Raji (cell line): Measurements from ENCODE around the gene SKIDA1.

Source experiments
- POLR2A ChIP-seq: IDR thresholded peaks from 2 replicates; pipeline ENCODE4 v1.6.1; 2011; ENCODE audit warnings: low read depth, low read length, control low read depth; ENCODE audit not compliant: insufficient read depth

Gene SKIDA1

DNA sequence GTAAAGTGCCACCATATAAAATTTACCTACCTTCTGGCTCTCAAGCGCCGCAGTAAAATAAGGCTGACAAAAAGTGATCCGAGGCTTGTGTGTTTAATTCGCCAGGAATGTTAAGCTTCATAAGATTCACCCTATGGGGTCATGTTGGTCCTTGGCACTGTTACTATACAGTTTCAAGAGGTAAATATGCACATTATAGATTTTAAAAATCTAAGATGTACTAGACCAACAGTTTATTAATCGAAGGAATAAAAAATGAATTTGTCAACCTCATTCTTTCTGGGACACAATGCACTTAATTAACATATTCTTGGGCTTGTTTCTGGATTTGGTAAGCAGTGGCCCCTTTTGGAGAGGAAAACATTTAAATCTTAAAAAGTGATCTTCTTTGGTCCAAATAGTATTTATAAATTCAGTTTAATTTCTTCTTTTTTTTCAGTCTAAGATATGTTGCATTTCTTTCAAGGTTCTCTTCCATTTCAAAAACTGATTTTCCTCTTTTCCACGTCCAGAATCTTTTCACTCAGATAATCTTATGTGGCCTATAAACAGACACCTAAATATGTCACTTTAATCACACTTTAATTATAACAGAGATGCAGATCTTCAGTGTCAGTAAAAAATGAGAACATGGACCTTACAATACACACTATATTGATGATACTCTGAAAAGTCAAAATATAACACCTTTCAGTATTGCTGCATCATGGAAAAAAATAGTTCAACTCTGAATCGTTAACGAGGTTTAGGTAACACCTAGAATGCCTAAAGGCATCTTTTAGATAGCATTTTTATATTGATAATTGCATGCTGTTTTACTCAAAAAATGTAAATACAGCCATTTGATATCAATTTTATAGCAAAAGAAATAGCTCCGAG, 3.8 kb upstream of the SKIDA1 start:
- TF ChIP-seq POLR2A: no peak

DNA sequence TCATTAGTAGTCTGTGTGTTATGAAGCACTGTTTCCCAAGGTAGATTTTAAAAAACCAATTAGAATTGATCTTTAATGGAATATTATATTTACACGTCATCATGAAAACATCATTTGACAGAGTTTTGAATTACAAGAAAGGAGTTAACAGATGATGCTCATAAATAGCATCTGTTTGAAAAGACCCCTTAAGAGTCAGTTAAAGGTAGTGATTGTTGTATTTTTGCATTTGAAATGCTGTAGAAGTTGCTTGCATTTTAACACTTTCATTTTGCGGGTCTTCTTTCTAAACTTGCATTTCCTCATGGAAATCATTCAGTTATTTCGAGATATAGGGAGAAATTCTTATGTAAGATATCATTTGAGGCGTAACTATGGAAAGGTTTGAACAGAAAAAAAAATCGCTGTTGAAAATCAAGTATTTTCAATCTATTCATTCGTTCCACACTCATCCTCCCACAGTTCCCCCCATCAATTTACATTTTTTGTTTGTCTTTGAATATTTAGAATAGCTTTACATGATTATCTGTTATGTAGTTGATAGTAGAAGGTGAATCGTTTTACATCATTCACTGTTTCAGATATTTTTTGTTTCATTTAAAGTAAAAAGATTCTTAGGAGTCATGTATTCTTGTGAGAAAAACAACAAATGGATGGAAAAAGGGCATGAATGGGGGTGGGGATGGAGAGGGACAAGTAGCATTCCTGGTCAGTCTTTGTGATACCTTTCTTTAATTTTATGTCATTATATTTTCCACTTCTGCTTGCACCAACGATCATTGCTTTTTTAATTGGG, 3.0 kb upstream of the SKIDA1 start:
- no peak for TF ChIP-seq POLR2A

DNA sequence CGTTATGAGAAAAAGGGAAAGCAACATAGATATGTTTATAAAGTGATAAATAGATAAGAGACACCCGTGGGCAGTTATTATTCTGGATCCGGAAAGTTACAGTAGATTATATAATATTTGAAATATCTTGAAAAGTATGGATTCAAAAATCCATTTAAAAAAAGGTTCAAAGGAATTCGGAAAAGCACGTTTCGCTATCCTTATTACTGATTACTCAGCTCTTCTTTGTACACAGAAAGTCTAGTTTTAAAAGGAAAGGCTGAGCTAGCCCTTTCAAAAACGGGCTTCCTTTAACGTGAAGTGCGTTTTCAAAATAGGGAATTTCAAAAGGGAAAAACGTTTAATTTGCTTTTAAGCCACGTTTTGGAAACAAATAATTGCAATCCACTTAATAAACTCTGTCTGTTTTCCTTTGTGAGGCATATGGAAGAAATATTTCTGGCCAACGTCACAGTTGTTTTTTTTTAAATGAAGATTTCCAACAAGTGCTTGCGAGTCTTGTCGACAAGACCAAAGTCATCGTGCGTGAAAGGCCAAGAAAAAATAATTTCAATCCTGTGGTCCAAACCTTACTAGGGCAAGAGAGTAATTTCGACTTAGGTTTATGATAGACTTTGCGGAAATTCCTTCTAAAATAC, 2.2 kb upstream of the SKIDA1 start:
- no peak for TF ChIP-seq POLR2A

DNA sequence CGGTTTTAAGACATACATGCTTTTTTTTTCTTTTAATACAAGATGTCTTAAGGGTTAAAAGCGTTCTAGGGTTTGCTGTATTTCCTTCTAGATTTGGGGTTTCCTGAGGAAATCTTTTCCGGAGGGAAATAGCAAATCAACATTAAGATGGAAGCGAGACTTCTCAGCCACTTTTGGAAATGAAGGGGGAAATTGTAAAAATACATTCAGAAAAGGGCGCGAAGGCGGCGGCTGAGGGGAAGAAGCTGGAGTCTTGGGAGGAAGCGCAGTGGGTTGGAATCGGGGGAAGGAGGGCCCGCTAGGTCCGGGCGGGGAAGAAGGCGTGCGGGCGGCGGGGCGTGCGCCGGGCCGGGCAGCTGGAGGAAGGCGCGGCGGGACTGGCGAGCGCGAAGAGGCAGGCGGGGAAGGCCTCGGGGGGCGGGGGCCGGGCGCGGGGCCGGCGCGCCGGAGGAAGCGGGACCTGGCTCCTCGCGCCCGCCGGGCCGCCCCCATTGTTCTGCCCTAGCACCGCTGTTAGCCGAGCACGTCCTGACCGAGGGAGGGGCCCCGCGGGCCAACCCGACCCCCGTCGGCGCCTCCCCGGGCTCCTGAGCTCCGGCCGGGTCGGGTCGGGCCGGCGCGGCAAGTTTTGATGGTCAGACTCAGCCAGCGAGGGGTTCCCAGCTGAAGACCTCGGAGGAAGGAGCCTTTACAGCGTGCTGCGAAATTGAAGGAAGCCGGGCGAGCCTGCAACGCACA, 1.5 kb upstream of the SKIDA1 start:
- TF ChIP-seq POLR2A: no peak

DNA sequence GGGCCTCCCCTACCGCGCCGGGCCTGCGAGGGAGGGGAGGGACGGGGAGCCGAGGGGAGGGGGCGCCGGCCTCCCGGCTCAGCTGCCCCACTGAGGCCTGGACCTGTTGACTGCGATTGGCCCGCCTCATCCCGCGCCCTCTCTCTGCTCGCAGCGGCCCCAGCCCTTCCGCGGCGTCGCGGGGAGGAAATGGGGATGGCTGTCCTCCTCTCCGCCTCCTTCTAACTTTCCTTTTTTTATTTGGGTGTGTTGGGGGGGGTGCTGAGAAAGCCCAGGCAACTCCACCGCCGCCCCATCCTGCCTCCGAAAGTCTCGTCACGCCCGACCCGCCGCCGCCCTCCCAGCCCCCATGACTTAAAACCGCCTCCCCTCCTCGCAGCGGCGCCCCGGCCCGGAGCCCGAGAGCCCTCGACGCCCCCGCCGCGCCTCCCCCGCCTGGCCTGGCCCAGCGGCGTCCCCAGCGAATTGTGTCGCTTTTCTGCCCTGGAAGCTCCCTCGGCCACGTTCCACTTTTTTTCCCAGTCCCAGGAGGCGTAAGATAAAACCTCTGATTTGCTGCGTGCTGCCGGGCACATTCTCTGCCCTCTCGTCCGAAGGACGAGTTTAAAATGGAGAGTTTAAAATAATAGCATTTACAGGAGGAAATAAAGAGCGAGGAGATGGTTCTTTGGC, 842 bp upstream of the SKIDA1 start:
- TF ChIP-seq POLR2A: peak; percentile 13; the same call in 1 of the 2 replicates

DNA sequence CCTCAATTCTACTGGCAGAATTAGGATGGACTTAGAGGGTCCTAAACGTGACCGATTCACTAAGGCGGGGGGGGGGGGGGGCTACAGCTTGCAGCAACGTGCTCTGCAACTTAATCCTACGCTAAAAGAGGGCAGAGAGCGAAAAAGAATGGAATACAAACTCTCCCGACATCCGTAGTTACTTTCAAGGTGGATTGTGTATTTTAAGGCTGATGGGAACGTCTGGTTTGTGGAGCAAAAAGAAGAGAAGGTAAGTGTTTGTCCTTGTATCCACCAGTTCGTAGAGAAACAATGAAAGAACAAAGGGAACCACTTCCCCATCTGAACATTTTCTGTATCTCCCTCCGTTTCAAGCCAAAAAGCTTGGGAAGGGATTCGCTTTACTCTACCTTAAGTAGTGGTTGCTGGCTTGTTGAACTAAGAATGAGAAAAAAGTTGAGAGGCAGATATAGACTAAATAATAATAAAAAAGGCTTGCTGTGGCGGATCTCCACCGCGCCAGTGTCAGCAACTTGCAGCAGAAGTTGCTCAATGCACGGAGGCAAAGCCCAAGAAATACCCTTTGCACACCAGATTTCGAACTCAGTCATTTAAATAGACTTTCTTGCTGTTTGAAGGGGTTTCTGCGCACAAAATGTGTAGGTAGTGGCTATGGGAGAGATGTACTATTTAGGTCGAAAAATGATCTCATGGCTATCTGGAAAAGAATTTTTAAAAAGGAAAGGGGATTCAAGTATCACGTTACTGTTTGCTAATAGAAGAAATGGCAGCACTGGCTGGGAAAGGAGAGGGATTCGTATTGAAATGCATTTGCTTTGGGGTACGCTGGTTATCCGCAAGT, 736 bp downstream of the SKIDA1 start:
- TF ChIP-seq POLR2A: no peak

DNA sequence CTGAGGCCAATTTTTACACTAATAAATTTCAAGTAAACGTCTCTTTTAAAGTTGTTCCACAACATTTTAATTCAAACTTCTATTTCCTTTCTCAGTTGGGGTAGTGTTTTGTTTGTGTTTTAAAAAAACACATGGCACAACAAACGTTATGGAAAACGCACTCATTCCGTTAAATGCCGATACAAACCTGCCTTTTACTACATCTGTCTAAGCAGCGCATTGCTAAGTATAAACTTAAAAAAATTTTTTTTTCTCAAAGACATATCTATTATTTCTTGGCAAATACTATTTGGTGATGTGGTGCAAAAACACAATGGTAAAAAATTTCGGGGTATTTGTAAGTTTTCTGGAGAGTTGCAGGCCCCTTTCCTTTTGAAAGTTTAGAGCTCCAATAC, 1.4 kb downstream of the SKIDA1 start:
- no peak for TF ChIP-seq POLR2A

DNA sequence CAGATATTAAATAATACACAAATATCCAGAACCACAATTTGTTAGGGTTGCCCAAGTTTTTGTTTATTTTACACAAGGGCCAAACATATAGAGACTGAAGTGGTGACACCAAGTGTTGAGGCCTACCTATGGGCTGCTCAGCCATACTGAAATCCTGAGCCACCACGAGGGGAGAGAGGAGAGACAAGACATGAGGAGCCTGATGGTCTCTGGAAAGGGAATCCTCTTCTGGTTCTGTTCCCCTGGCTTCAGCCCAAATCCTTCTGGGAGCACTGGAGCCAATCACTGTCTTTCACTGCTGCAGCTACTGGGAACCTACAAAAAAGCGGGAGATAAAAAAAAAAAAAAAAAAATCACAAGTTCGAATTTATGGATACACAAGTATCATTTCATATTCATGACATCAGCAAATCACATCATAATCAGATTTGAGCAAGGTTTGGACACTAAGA, 1.9 kb downstream of the SKIDA1 start:
- no peak for TF ChIP-seq POLR2A

DNA sequence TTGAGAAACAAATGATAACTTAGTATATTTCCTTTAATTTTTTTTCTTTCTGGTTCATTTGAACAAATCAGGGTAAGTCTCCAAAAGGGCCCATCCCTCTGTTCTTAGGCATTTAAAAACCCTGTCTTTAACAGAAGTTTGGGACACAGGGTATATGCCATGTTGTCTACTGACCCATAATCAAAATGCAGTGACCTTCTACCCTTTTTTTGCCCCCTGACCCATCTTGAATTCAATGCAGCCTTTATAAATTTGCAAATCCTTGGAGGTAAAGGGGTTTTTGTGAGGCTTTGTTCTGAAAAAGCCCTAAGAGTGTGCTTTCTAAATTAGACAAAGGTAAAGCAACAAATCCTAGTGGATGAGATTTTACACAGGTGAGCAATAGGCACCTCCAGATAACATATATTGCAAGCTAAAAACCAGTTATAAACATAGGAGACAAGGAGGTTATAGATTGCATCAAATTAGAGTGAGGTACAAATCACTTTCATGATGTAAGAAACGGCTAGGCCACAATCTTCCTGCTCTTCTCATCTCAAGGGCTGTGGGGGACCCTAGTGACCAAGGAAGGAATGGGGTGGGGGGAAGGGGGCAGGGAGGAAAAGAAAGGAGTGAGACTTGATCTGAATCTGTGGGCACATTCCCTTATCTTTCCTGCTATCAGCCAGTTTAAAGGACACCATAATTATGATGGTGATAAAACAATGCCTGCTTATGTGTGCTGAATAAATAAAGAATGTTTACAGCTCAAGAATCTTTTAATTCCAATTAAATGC, 2.7 kb downstream of the SKIDA1 start:
- TF ChIP-seq POLR2A: no peak

DNA sequence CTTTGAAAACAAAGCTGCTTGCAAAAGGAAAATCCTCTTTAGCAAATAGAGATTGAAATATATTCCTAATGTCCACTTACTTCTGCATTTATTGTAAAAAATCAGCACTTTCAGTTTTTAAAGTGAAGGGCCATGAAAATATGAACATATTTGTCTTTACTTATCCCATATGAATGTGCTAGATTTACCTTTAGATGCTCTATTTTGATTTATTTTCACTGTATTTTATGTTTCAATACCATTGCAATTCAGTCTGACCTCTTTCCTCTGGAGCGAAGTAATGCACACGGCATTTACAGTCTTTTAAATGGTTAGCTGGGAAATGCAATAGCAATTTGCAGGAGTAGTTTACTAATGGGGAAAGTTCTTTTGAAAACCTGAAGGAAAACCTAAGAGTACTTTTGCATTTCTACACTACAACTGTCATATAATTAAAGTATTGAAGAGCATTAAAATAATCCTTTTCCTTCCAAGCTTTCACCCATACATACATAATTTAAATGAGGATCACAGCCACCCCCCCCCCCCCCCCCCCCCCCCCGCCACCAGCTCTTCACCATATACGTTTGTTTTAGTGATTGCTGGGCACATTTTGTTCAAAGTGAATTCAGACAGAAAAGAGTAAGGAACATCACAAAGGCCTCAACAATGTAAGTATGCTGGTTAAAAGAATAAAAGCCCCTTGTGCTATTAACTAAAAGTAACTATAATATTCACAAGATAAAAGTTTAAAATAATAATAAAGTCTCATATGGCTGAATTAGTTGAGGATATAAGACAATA, 3.5 kb downstream of the SKIDA1 start:
- no peak for TF ChIP-seq POLR2A

DNA sequence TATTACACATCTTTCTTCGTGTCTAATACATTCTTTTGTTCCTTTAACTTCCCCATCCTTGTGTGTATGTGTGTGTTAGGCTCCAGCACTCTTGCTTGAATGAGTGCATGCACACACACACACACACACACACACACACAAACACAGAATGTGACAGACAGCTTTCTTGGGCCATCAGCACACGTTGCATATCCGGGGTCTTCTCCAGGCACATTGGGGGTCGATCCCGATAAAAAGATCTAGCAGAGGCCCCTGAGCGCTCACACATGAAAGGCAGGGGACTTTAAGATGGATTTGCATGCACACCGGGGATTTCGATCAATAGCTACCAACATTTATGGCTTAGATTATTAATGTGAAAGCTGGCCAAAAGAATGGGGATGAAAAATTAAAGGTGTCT, 4.5 kb downstream of the SKIDA1 start:
- TF ChIP-seq POLR2A: no peak

DNA sequence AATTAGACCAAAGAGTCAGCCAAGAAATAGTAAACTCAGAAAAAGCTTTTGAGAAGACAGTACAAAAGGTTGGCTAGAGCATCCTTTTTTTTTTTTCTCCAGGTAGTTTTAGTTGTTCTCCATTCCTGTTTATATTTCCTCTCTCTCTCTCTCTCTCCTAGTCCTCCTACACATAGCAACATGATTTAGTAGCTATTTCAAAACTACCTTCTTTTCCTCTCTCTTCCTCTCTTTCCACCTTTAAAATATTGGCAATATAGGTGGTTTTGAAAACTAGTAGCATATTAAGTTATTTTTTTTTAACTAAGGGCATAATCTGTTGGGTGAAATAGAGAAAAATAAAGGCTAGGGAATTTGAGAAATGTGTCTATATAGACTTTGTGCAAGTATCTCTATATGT, 5.0 kb downstream of the SKIDA1 start:
- no peak for TF ChIP-seq POLR2A
